ENCODE data around the gene MCC.

MCC gene

GRCh38 chr5:113029614-113030013 lies 458.6 kb downstream of the MCC start:
- peak; percentile 44 for DNase-seq (ENCODE audit: low read depth)

- DNase-seq (ENCODE audit: low read depth) = no peak
Observed at GRCh38 chr5:113027431-113027830, 460.8 kb downstream of the MCC start.

GRCh38 chr5:113027015-113027414 lies 461.2 kb downstream of the MCC start:
- DNase-seq (ENCODE audit: low read depth) = no peak

GRCh38 chr5:113026211-113026610 lies 462.0 kb downstream of the MCC start:
- no peak for DNase-seq (ENCODE audit: low read depth)

DNA sequence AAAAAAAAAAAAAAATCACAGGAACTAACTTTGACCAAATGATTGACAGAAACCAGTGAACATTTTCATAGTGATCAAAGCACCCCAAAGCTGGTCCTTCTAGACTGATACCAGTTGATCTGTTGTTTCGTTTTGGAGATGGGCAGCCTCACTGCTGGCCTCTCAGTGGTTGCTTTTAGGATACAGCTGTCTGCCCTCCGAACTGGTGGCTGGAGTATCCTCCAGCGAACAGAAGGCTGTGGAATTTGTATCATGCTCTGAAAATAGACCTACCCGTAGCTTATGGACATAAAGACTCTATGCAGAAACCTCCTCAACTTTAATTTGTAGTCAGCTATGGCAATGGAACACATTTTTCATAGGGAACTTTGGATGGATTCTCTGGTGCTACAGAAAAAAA lies 462.7 kb downstream of the MCC start:
- DNase-seq (ENCODE audit: low read depth) = no peak

DNA sequence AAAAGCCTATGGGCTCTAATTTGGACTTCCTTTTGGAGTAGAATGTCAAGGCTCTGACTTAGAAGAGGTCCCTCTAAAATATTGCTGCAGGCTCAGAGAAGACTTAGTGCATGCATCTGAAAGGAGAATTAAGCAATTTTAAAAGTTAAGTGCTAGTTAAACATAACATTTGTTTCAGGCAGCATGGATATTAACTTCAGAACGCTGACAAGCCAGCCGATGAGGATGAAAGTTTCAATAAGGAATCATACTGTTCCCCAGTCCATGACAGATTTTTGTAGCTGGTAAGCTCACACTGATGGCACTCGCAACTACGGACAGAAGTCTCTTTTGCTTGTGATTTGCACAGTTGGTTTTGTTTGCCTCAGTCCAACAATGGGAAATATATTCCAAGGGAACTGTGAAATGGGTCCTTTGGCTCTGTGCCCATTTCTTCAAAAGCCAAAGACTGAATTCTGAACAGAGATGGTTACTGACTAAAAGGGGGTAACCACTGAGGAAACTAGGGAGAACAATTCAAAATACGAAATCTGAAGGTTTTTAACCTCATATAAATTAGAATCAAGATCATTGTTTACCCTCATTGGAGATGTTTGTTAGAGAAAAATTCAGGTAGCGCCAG lies 464.1 kb downstream of the MCC start:
- DNase-seq (ENCODE audit: low read depth) = no peak

- peak; percentile 52 for DNase-seq (ENCODE audit: low read depth)
Observed at GRCh38 chr5:113022661-113023060, 465.6 kb downstream of the MCC start.

DNA sequence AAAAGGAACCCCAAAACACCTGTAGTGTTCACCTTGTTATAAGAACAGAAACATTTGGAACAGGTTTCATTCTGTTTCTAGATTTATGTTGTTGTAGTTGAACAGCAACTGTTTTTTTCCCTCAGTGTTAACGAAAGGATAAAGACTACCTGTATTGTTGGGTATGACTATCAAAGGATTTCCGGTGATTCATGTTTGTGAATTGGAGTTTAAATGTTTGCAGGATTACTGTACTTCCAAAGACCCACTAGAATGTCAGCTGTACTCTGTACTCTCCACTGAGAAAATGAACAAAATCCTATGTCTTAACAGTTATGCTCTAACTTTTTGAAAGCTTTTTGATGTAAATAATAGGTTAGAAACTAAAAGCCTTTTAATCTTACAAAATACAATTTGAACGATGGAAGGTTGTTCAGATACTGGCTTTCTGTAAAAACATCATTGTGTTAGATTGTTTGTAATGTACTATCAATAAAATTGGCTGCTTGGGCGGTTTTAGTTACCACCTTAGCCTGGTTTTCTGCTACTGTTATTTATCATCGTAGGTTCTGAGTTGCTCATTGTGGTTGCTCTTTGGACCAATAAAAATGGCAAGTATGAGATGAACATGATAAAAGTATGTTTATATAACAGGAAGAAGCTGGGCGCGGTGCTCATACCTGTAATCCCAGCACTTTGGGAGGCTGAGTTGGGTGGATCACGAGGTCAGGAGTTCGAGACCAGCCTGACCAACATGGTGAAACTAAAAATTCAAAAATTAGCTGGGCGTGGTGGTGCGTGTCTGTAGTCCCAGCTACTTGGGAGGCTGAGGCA lies 467.6 kb downstream of the MCC start:
- DNase-seq (ENCODE audit: low read depth) = peak; percentile 84

- DNase-seq (ENCODE audit: low read depth) = peak; percentile 65
Observed at GRCh38 chr5:113017881-113018635, 470.2 kb downstream of the MCC start.

- DNase-seq (ENCODE audit: low read depth) = peak; percentile 80
Observed at GRCh38 chr5:113005454-113005853, 482.8 kb downstream of the MCC start.

GRCh38 chr5:113003763-113004162 lies 484.5 kb downstream of the MCC start:
- DNase-seq (ENCODE audit: low read depth) = no peak

GRCh38 chr5:113002423-113002822 lies 485.8 kb downstream of the MCC start:
- DNase-seq (ENCODE audit: low read depth) = no peak

- no peak for DNase-seq (ENCODE audit: low read depth)
Observed at GRCh38 chr5:113000466-113000865, 487.8 kb downstream of the MCC start.

DNA sequence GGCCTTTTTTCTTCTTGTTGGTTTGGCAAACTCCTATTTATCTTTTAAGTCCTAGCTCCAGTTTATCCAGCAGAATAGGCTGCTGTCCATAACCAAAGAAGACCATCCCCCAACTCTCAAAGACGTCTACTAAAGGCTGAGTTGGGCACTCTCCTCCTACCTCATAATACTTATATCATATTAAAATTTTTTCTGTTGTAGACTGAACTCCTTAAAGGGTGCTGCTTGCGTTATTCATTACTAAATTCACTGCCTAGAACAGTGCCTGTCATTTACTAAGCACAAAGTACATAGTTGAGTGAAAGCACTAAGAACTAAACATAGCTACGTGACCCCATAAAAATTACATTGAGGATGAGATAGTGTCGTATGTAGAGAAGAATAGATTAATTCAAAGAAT lies 490.0 kb downstream of the MCC start:
- DNase-seq (ENCODE audit: low read depth) = no peak

DNA sequence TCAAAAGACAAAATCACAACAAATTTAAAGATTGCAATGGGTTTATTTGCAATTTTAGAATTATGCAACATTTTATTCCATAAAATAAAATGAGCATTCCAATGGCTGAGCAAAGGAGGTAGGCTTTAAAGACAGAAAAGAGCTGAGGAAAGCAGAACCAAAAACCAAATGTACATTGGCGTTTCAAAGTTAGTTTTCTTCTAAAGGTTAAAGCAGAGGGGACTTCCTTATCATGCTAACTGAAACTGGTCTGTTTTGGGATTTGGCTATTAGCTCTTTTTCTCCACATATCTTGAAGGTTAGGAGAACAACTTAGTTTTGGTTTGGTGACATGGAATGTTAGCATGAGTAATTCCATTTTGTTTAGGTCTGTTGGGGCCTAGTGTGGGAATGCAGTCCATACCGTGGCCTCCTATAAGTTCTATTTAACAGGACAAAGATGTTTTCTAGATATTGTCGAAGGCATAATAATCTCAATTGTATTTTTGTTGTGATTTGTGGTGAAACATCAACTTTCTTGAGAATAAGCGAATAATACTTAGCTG lies 491.4 kb downstream of the MCC start:
- no peak for DNase-seq (ENCODE audit: low read depth)

DNA sequence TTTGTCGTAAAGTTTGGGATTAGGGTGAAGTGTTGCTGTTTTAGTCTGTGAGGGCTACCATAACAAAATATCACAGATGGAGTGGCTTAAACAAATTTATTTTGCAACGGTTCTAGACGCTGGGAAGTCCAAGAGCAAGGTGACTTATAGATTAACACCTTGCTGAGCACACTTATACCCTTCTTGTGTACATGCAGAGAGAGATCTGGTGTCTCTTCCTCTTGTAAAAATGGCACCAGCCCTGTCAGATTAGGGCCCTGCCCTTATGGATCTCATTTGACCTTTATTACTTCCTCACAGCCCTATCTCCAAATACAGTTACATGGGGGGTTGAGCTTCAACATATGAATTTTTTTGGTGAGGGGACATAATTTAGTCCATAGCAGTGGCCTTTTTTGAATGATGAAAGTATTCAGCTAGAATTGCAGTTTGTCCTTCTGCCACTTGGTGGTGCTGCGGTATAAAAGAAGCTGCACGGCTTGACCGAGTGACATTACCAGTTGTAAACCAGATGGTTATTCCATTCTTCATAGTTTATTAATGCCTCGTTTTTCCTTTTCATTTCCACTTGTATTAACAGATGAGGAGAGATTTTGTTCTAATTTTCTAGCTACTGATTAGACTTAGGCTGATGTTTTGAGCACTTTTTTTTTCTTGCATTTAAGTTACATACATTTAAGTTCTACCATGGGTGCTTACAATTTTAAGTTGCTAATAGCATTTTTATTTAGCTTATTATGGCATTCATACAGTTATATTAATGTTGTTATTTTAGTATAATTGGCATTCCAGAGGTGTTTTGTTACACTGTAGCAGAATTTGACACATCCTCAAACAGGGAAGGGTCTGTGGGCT lies 492.3 kb downstream of the MCC start:
- peak; percentile 57 for DNase-seq (ENCODE audit: low read depth)

GRCh38 chr5:112986224-112986623 lies 502.0 kb downstream of the MCC start:
- DNase-seq (ENCODE audit: low read depth) = no peak

DNA sequence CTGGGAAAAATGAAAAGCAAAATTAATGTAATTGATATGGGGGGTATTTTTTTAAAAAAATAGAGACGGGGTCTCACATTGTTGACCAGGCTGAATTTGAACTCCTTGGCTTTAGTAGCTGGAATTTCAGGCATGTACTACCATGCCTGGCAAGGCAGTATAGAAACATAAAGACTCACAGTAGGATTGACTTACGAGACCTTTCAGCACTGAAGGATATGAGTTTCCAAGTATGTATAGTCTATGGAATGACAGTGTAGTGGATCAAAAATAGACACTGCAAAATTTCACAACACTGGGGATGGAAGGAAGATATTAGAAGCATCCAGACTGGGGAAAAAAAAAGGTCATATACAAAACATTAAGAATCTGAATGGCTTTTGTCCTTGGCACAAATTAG lies 504.9 kb downstream of the MCC start:
- DNase-seq (ENCODE audit: low read depth) = no peak

GRCh38 chr5:112979723-112980122 lies 508.5 kb downstream of the MCC start:
- DNase-seq (ENCODE audit: low read depth) = no peak

DNA sequence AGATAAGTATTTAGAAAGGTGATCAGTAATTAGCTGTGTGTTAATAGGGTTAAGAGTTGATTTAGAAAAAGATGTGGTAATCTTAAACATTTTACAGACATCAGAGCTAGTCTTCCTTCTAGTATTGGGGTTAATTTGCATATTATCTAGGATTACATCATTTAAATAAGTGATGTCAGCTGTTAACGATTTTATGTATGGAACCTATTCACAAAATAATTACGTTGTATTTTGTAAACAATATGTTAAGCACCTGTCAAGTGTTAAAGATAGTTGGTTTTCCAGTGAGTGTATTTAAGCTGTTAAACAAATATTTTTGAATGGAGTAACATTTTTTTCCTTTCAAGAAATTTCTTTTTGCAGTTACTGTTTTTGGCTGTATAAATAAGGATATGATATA lies 509.4 kb downstream of the MCC start:
- no peak for DNase-seq (ENCODE audit: low read depth)

GRCh38 chr5:112977440-112977861 lies 510.8 kb downstream of the MCC start:
- DNase-seq (ENCODE audit: low read depth) = peak; percentile 19
